Fibroblast of lung (primary cell): Measurements from ENCODE around the gene STPG2.

Experiments
- CTCF ChIP-seq, 2 donors: IDR thresholded peaks in 1 of 2; conservative IDR thresholded peaks in 1 of 2; 1 replicate in 1 of 2; 2 replicates in 1 of 2; pipeline ENCODE4 v1.5.1; 2011 to 2012; ENCODE audit warnings: low read length in 2 of 2, control low read depth in 1 of 2, inconsistent platforms in 1 of 2, low read depth in 1 of 2, mild to moderate bottlenecking in 1 of 2
- EZH2 ChIP-seq: IDR thresholded peaks from 2 replicates; pipeline ENCODE4 v1.5.1; 2012; ENCODE audit warnings: low read length, control low read depth, mild to moderate bottlenecking; ENCODE audit errors: missing control alignments

- TF ChIP-seq EZH2 (no peak), CTCF (conservative IDR thresholded peaks at IDR 0.05 in 1 of 2, IDR thresholded peaks at IDR 0.05 in 1 of 2; ENCODE audit: low read depth in 1 of 2, low read length in 2 of 2) (no peak)
Observed at GRCh38 chr4:97845758-97846157, 297.5 kb downstream of the STPG2 start.
